IMR-90 (cell line): ENCODE measurements around the gene GALNT17. TPM values are rescaled to one million over a fixed set of nuclear protein-coding genes. Genes with fewer than 3 reads are reported as not detected.

ENCODE experiments used
- ATAC-seq: fragments of 200-7000 bp; cut with Tn5 transposase; 2 replicates; pipeline ENCODE4 v1.9.1; 2020; ENCODE audit warnings: low read depth, mild to moderate bottlenecking, moderate library complexity
- BruUV-seq: library from RNA; stranded (reverse); fragments of 400-500 nt; replicated peaks from 2 replicates; lab custom pipeline; 2021; lab: Mats Ljungman, UMichigan
- CTCF ChIA-PET: fragments of 300-600 bp; formaldehyde crosslinking; extraction: SDS; loops from one replicate; lab custom pipeline; 2021; ENCODE audit warnings: antibody characterized with exemption; lab: Yijun Ruan, JAX
- POLR2A ChIA-PET: fragments of 300-600 bp; sonication (Branson Sonifier 250); formaldehyde crosslinking; loops from one replicate; lab custom pipeline; 2022; ENCODE audit warnings: antibody characterized with exemption; ENCODE audit not compliant: unreplicated experiment; lab: Charles Lee
- DNase-seq: peaks from one replicate; pipeline ENCODE4 v3.0.0; 2013
- H2AFZ ChIP-seq: replicated peaks from 2 replicates; pipeline ENCODE3; 2013; ENCODE audit warnings: low read length, mild to moderate bottlenecking; ENCODE audit not compliant: poor library complexity
- H2AK5ac ChIP-seq: 2 replicates; pipeline ENCODE4 v1.6.1; 2013; ENCODE audit warnings: low read depth, low read length, inconsistent platforms
- H2AK9ac ChIP-seq: replicated peaks from 2 replicates; pipeline ENCODE3; 2013; ENCODE audit warnings: mild to moderate bottlenecking, low read depth, low read length, moderate library complexity; ENCODE audit not compliant: poor library complexity
- H2BK120ac ChIP-seq: 2 replicates; pipeline ENCODE4 v1.6.1; 2013; ENCODE audit warnings: low read depth, low read length, inconsistent platforms
- H2BK15ac ChIP-seq: 3 replicates; pipeline ENCODE4 v1.6.1; 2013; ENCODE audit warnings: low read depth, low read length, inconsistent platforms
- H2BK20ac ChIP-seq: 2 replicates; pipeline ENCODE4 v1.6.1; 2013; ENCODE audit warnings: low read depth, mild to moderate bottlenecking, inconsistent platforms, low read length, moderate library complexity
- H2BK5ac ChIP-seq: 2 replicates; pipeline ENCODE4 v1.6.1; 2013; ENCODE audit warnings: mild to moderate bottlenecking, low read depth, low read length, inconsistent platforms; ENCODE audit not compliant: poor library complexity, severe bottlenecking
- H3K14ac ChIP-seq: replicated peaks from 2 replicates; pipeline ENCODE4 v1.6.1; 2013; ENCODE audit warnings: low read depth, low read length, inconsistent platforms
- H3K18ac ChIP-seq: 2 replicates; pipeline ENCODE4 v1.6.1; 2013; ENCODE audit warnings: low read depth, low read length, control low read depth
- H3K23ac ChIP-seq: 2 replicates; pipeline ENCODE4 v1.6.1; 2013; ENCODE audit warnings: low read depth, low read length, inconsistent platforms
- H3K27ac ChIP-seq: 2 replicates; pipeline ENCODE4 v1.5.1; 2013; ENCODE audit warnings: mild to moderate bottlenecking, control low read depth, low read length; ENCODE audit not compliant: insufficient read depth
- H3K27me3 ChIP-seq: 2 replicates; pipeline ENCODE4 v1.6.1; 2013; ENCODE audit warnings: low read length; ENCODE audit not compliant: control insufficient read depth, insufficient read depth
- H3K36me3 ChIP-seq: 2 replicates; pipeline ENCODE4 v1.6.1; 2013; ENCODE audit warnings: low read length, mixed read lengths; ENCODE audit not compliant: control insufficient read depth, insufficient read depth
- H3K4ac ChIP-seq: 2 replicates; pipeline ENCODE4 v1.6.1; 2013; ENCODE audit warnings: low read depth, low read length, inconsistent platforms
- H3K4me1 ChIP-seq: 2 replicates; pipeline ENCODE4 v1.6.1; 2013; ENCODE audit warnings: low read length, mixed read lengths; ENCODE audit not compliant: control insufficient read depth, insufficient read depth
- H3K4me2 ChIP-seq: 2 replicates; pipeline ENCODE4 v1.6.1; 2013; ENCODE audit warnings: low read depth, mild to moderate bottlenecking, control low read depth, low read length, moderate library complexity
- H3K4me3 ChIP-seq: 2 replicates; pipeline ENCODE4 v1.5.1; 2013; ENCODE audit warnings: low read depth, mild to moderate bottlenecking, control low read depth, low read length, moderate library complexity; ENCODE audit not compliant: insufficient read depth
- H3K56ac ChIP-seq: 2 replicates; pipeline ENCODE4 v1.6.1; 2013; ENCODE audit warnings: low read length, inconsistent platforms; ENCODE audit not compliant: insufficient read depth; ENCODE audit errors: extremely low read depth
- H3K79me1 ChIP-seq, 2 experiments: 2 replicates each; pipeline ENCODE4 v1.6.1; 2013; ENCODE audit warnings: low read length in 2 of 2, inconsistent platforms in 1 of 2, low read depth in 1 of 2
- H3K9ac ChIP-seq: 2 replicates; pipeline ENCODE4 v1.6.1; 2013; ENCODE audit warnings: low read depth, low read length, control low read depth
- H3K9me1 ChIP-seq: 2 replicates; pipeline ENCODE4 v1.6.1; 2013; ENCODE audit warnings: low read length, inconsistent platforms; ENCODE audit not compliant: insufficient read depth
- H3K9me3 ChIP-seq: 2 replicates; pipeline ENCODE4 v1.6.1; 2013; ENCODE audit warnings: low read length; ENCODE audit not compliant: control insufficient read depth, insufficient read depth
- H4K20me1 ChIP-seq: 2 replicates; pipeline ENCODE4 v1.6.1; 2013; ENCODE audit warnings: low read length, inconsistent platforms; ENCODE audit not compliant: insufficient read depth
- H4K5ac ChIP-seq: 2 replicates; pipeline ENCODE4 v1.6.1; 2013; ENCODE audit warnings: mild to moderate bottlenecking, low read depth, low read length, control low read depth
- H4K8ac ChIP-seq, 2 experiments: 2 replicates each; pipeline ENCODE4 v1.6.1; 2013; ENCODE audit warnings: low read depth in 2 of 2, low read length in 2 of 2, control low read depth in 1 of 2, inconsistent platforms in 1 of 2
- H4K91ac ChIP-seq: 2 replicates; pipeline ENCODE4 v1.6.1; 2013; ENCODE audit warnings: low read depth, low read length, inconsistent platforms; ENCODE audit not compliant: insufficient read depth
- BHLHE40 ChIP-seq: fragments of 150-350 bp; IDR thresholded peaks from 2 replicates; pipeline ENCODE4 v1.6.1; 2016; ENCODE audit warnings: mild to moderate bottlenecking, low read depth, low read length
- CEBPB ChIP-seq: IDR thresholded peaks from 2 replicates; pipeline ENCODE4 v1.6.1; 2012; ENCODE audit warnings: low read depth, low read length, improper control_type of control experiment
- CHD1 ChIP-seq: IDR thresholded peaks from 2 replicates; pipeline ENCODE4 v1.6.1; 2012; ENCODE audit warnings: low read depth, low read length, improper control_type of control experiment
- CTCF ChIP-seq: conservative IDR thresholded peaks from 2 replicates; pipeline ENCODE4 v1.5.1; 2012; ENCODE audit warnings: mild to moderate bottlenecking, low read depth, low read length, improper control_type of control experiment
- FOS ChIP-seq: fragments of 150-350 bp; IDR thresholded peaks from 2 replicates; pipeline ENCODE4 v1.6.1; 2016; ENCODE audit warnings: low read depth, low read length
- MAFK ChIP-seq: IDR thresholded peaks from 2 replicates; pipeline ENCODE4 v1.6.1; 2012; ENCODE audit warnings: low read depth, low read length, improper control_type of control experiment
- MAZ ChIP-seq: IDR thresholded peaks from 2 replicates; pipeline ENCODE4 v1.6.1; 2012; ENCODE audit warnings: low read depth, mild to moderate bottlenecking, low read length, improper control_type of control experiment, moderate library complexity, borderline replicate concordance
- MXI1 ChIP-seq: IDR thresholded peaks from 2 replicates; pipeline ENCODE4 v1.6.1; 2012; ENCODE audit warnings: low read depth, mild to moderate bottlenecking, low read length, moderate library complexity, borderline replicate concordance
- NFE2L2 ChIP-seq: fragments of 150-350 bp; IDR thresholded peaks from 2 replicates; pipeline ENCODE4 v1.6.1; 2016; ENCODE audit warnings: low read depth, mild to moderate bottlenecking, low read length
- POLR2A ChIP-seq: IDR thresholded peaks from 2 replicates; pipeline ENCODE4 v1.6.1; 2012; ENCODE audit warnings: mild to moderate bottlenecking, low read depth, low read length
- RAD21 ChIP-seq: IDR thresholded peaks from 2 replicates; pipeline ENCODE4 v1.6.1; 2012; ENCODE audit warnings: low read length, improper control_type of control experiment
- RCOR1 ChIP-seq: IDR thresholded peaks from 2 replicates; pipeline ENCODE4 v1.6.1; 2012; ENCODE audit warnings: mild to moderate bottlenecking, low read length, improper control_type of control experiment; ENCODE audit not compliant: insufficient replicate concordance
- RFX5 ChIP-seq: IDR thresholded peaks from 2 replicates; pipeline ENCODE4 v1.8.0; 2012; ENCODE audit warnings: low read depth, mild to moderate bottlenecking, low read length, moderate library complexity
- SMC3 ChIP-seq: fragments of 150-350 bp; IDR thresholded peaks from 2 replicates; pipeline ENCODE4 v1.6.1; 2016; ENCODE audit warnings: low read depth, mild to moderate bottlenecking, antibody characterized with exemption, low read length, moderate library complexity
- WGBS, 2 experiments: methylation state at CpG; one replicate each; pipeline versions ENCODE4 v1.1.5 to v1.1.7; 2013; ENCODE audit warnings: missing lambda C conversion rate in 2 of 2; ENCODE audit not compliant: insufficient read length in 1 of 2; ENCODE audit errors: extremely low coverage in 2 of 2; 5-methylcytosine and 5-hydroxymethylcytosine counted together
- dilution Hi-C: fragments of 300-500 bp; cut with HindIII; formaldehyde crosslinking; loops from one replicate; pipeline ENCODE4 v1.14.3; 2018; ENCODE audit warnings: low sequenced_read_pairs; ENCODE audit not compliant: unreplicated experiment
- in situ Hi-C: fragments of 300-500 bp; cut with MboI; formaldehyde crosslinking; loops from 3 replicates; pipeline ENCODE4 v1.14.3; 2019; ENCODE audit warnings: low sequenced_read_pairs, inconsistent platforms, mixed read lengths
- intact Hi-C: fragments of 100-400 bp; cut with micrococcal nuclease; formaldehyde crosslinking; loops from 2 replicates; pipeline ENCODE4 v1.10.0; 2022
- polyA plus RNA-seq, 3 experiments: library from polyadenylated mRNA; depleted of rRNA; stranded (reverse); fragments of >200 nt; gene quantifications; 2 replicates each; pipeline ENCODE4 v1.2.3, GENCODE V29; 2012; ENCODE audit warnings: low replicate concordance in 1 of 3
- total RNA-seq: library from RNA; depleted of rRNA; stranded (reverse); fragments of >200 nt; gene quantifications from 2 replicates; pipeline ENCODE4 v1.2.3, GENCODE V29; 2012
- TF ChIP-seq, protein P1 (sequence below): fragments of 150-350 bp; IDR thresholded peaks from 2 replicates; pipeline ENCODE4 v1.6.1; 2017; ENCODE audit warnings: mild to moderate bottlenecking, antibody characterized with exemption, low read length, low read depth
- TF ChIP-seq, protein P2 (sequence below): fragments of 150-350 bp; IDR thresholded peaks from 2 replicates; pipeline ENCODE4 v1.6.1; 2016; ENCODE audit warnings: low read depth, mild to moderate bottlenecking, low read length, moderate library complexity, borderline replicate concordance

GALNT17 gene
- total and polyA plus RNA-seq, 2 of the 4 experiments (the other 2 are of a cell fraction), result not detected

DNA sequence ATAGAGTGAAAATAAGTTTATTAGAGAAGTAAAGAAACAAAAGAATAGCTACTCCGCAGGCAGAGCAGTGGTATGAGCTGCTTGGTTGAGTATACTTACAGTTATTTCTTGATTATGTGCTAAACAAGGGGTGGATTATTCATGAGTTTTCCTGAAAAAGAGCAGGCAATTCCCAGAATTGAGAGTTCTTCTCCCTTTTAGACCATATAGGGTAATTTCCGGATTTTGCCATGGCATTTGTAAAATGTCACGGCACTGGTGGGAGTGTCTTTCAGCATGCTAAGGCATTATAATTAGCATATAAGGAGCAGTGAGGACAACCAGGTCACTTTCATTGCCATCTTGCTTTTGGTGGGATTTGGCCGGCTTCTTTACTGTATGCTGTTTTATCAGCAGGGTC lies 25.7 kb upstream of the GALNT17 start:
- Histone ChIP-seq H3K23ac (no peak overlapping the region), H2BK120ac (no peak overlapping the region), H3K4me1 (no peaks in the 10 kb centered on the region), H3K79me1 (no peaks in the 10 kb centered on the region), H3K9me3 (peaks cover 10% of the 10 kb centered on the region; the same call in 1 of the 2 replicates), H3K56ac (no peak overlapping the region), H2BK20ac (no peak overlapping the region), H3K4ac (no peak overlapping the region), H3K18ac (no peak overlapping the region), H2AK9ac (no peak overlapping the region), H3K4me3 (no peak overlapping the region), H3K27me3 (no peaks in the 10 kb centered on the region), H4K8ac (no peak overlapping the region), H2BK5ac (no peak overlapping the region), H4K91ac (no peak overlapping the region), H3K14ac (no peak overlapping the region), H3K27ac (no peak overlapping the region), H2AFZ (no peak overlapping the region), H3K9ac (no peak overlapping the region), H3K36me3 (no peaks in the 10 kb centered on the region), H3K9me1 (no peaks in the 10 kb centered on the region), H3K4me2 (no peak overlapping the region), H2BK15ac (no peak overlapping the region), H4K5ac (no peak overlapping the region), H4K20me1 (no peaks in the 10 kb centered on the region), H2AK5ac (no peak overlapping the region)
- ChIA-PET CTCF (no interaction called here), POLR2A (no interaction called here)
- BruUV-seq, result no TSS peak
- no peak for DNase-seq
- intact Hi-C loops, result no loop called here
- dilution Hi-C loops, result no loop called here
- TF ChIP-seq, protein P1, sequence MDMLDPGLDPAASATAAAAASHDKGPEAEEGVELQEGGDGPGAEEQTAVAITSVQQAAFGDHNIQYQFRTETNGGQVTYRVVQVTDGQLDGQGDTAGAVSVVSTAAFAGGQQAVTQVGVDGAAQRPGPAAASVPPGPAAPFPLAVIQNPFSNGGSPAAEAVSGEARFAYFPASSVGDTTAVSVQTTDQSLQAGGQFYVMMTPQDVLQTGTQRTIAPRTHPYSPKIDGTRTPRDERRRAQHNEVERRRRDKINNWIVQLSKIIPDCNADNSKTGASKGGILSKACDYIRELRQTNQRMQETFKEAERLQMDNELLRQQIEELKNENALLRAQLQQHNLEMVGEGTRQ, result no peak
- TF ChIP-seq MXI1 (no peak), RCOR1 (no peak), FOS (no peak), SMC3 (no peak), CHD1 (no peak), POLR2A (no peak), RFX5 (no peak), MAFK (no peak), BHLHE40 (no peak), MAZ (no peak), CEBPB (no peak), NFE2L2 (no peak), CTCF (no peak), RAD21 (no peak)
- TF ChIP-seq, protein P2, sequence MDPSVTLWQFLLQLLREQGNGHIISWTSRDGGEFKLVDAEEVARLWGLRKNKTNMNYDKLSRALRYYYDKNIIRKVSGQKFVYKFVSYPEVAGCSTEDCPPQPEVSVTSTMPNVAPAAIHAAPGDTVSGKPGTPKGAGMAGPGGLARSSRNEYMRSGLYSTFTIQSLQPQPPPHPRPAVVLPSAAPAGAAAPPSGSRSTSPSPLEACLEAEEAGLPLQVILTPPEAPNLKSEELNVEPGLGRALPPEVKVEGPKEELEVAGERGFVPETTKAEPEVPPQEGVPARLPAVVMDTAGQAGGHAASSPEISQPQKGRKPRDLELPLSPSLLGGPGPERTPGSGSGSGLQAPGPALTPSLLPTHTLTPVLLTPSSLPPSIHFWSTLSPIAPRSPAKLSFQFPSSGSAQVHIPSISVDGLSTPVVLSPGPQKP, result no peak
- 20% methylated on average over 1 of the region's 4 CpGs; no CpG with 5 or more reads in 1 of the 2 experiments for WGBS, 2 experiments
- in situ Hi-C loops, result no loop called here
- ATAC-seq, result no peak
